SK-N-MC (cell line): Measurements from ENCODE around the gene MCM8.

ENCODE experiments used
- EZH2 ChIP-seq: fragments of 200-600 bp; sonication (generic); IDR thresholded peaks from one replicate; pipeline ENCODE4 v1.6.1; 2017; ENCODE audit warnings: antibody characterized with exemption
- POLR2AphosphoS5 ChIP-seq: IDR thresholded peaks from 2 replicates; pipeline ENCODE4 v1.6.1; 2012; ENCODE audit warnings: mild to moderate bottlenecking, low read depth, low read length, borderline replicate concordance

DNA sequence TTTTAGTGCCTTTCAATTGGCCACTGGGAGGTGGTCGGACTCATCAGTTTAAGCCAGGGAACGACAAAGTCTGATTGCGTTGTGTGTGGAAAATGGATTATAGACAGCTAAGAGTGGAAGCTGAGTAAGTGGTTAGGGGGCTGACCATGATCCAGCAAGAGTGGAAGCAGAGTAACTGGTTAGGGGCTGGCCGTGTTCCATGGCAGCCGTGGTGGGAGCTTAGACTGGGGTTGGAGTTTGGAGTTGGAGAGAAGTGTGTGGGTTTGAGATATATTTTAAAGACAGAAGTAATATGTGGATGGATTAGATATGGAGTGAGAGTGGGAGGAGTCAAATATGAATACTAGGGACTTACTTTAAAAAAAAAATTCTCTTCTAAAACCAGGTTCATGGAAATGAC, 61.7 kb downstream of the MCM8 start:
- TF ChIP-seq EZH2 (no peak), POLR2AphosphoS5 (no peak)
